PC-9 (cell line): ENCODE data around the gene BCL2L13. TPM values are rescaled to one million over a fixed set of nuclear protein-coding genes. Genes with fewer than 3 reads are reported as not detected.
"Not testable (repeated sequence)": the region's sequence is repeated elsewhere in the genome, so short reads cannot be mapped to it uniquely, and the experiment has no call there.

Source experiments
- BruUV-seq: library from RNA; stranded (reverse); fragments of 400-500 nt; replicated peaks from 2 replicates; lab custom pipeline; 2021; lab: Mats Ljungman, UMichigan
- CTCF ChIA-PET: fragments of 300-600 bp; sonication (Branson Sonifier 250); formaldehyde crosslinking; loops from one replicate; lab custom pipeline; 2022; ENCODE audit warnings: antibody characterized with exemption; lab: Charles Lee
- POLR2A ChIA-PET: fragments of 300-600 bp; sonication (Branson Sonifier 250); formaldehyde crosslinking; loops from one replicate; lab custom pipeline; 2022; ENCODE audit warnings: antibody characterized with exemption; ENCODE audit not compliant: unreplicated experiment; lab: Charles Lee
- DNase-seq, 2 experiments: peaks; one replicate each; pipeline versions ENCODE4 v3.0.0 to v3.0.0-alpha.2; 2015 to 2022; ENCODE audit warnings: mixed read lengths in 1 of 2
- H2AFZ ChIP-seq: fragments of 200-600 bp; sonication (generic); 2 replicates; pipeline ENCODE4 v1.8.1; 2017; ENCODE audit warnings: antibody characterized with exemption
- H3F3A ChIP-seq: fragments of 200-600 bp; sonication (generic); 2 replicates; pipeline ENCODE4 v1.8.1; 2017; ENCODE audit warnings: antibody characterized with exemption, mild to moderate bottlenecking, low read depth; ENCODE audit not compliant: insufficient read depth
- H3K27ac ChIP-seq: fragments of 200-600 bp; sonication (generic); 2 replicates; pipeline ENCODE4 v1.6.1; 2016; ENCODE audit warnings: mixed run types
- H3K27me3 ChIP-seq: fragments of 200-600 bp; sonication (generic); 2 replicates; pipeline ENCODE4 v1.6.1; 2016; ENCODE audit warnings: low read depth, mixed run types; ENCODE audit not compliant: insufficient read depth
- H3K36me3 ChIP-seq: fragments of 200-600 bp; sonication (generic); 2 replicates; pipeline ENCODE4 v1.6.1; 2016; ENCODE audit warnings: low read depth, mixed run types
- H3K4me1 ChIP-seq: fragments of 200-600 bp; sonication (generic); replicated peaks from 2 replicates; pipeline ENCODE4 v1.6.1; 2016; ENCODE audit warnings: mixed run types; ENCODE audit not compliant: insufficient read depth
- H3K4me2 ChIP-seq: fragments of 200-600 bp; sonication (generic); 2 replicates; pipeline ENCODE4 v1.6.1; 2017; ENCODE audit warnings: mixed run types
- H3K4me3 ChIP-seq: fragments of 200-600 bp; sonication (generic); 2 replicates; pipeline ENCODE4 v1.6.1; 2016; ENCODE audit warnings: mixed run types
- H3K79me2 ChIP-seq: fragments of 200-600 bp; sonication (generic); 2 replicates; pipeline ENCODE4 v1.6.1; 2017; ENCODE audit warnings: low read depth, mixed run types
- H3K9me2 ChIP-seq: fragments of 200-600 bp; sonication (generic); 2 replicates; pipeline ENCODE4 v1.8.1; 2017; ENCODE audit warnings: mild to moderate bottlenecking; ENCODE audit not compliant: insufficient read depth
- H3K9me3 ChIP-seq: fragments of 200-600 bp; sonication (generic); 2 replicates; pipeline ENCODE4 v1.8.1; 2016; ENCODE audit warnings: low read depth; ENCODE audit not compliant: insufficient read depth
- H4K20me1 ChIP-seq: fragments of 200-600 bp; sonication (generic); 2 replicates; pipeline ENCODE4 v1.8.1; 2017; ENCODE audit not compliant: insufficient read depth
- EZH2 ChIP-seq: fragments of 200-600 bp; sonication (generic); IDR thresholded peaks from 2 replicates; pipeline ENCODE4 v1.8.0; 2017; ENCODE audit warnings: antibody characterized with exemption, low read depth
- intact Hi-C: fragments of 100-400 bp; cut with micrococcal nuclease; formaldehyde crosslinking; loops from one replicate; pipeline ENCODE4 v1.10.0; 2022; ENCODE audit not compliant: unreplicated experiment
- total RNA-seq: library from RNA; stranded (reverse); gene quantifications from 2 replicates; pipeline ENCODE4 v1.2.3, GENCODE V29; 2021
- TF ChIP-seq, protein P1 (sequence below): fragments of 200-600 bp; sonication (generic); conservative IDR thresholded peaks from 2 replicates; pipeline ENCODE4 v1.6.1; 2017; ENCODE audit warnings: mixed run types, antibody characterized with exemption, mild to moderate bottlenecking, moderate library complexity

The BCL2L13 gene
- total RNA-seq, 1 experiment from 2014 or later: 43.1 TPM

GRCh38 chr22:17764036-17764435 is 125.5 kb downstream of the BCL2L13 start:
- H4K20me1 ChIP-seq: peaks cover 7% of the 10 kb centered on the region
- TF ChIP-seq EZH2: no peak
- no TSS peak for BruUV-seq
- DNase-seq: no peak
- no peaks in the 10 kb centered on the region for H3K4me1 ChIP-seq
- H3K27me3 ChIP-seq: no peaks in the 10 kb centered on the region
- H3K9me2 ChIP-seq: no peaks in the 10 kb centered on the region
- peaks cover 19% of the 10 kb centered on the region for H3K79me2 ChIP-seq
- H3F3A ChIP-seq: no peaks in the 10 kb centered on the region
- POLR2A ChIA-PET: no interaction called here
- no peak overlapping the region for H3K4me2 ChIP-seq
- H3K4me3 ChIP-seq: no peak overlapping the region
- H3K9me3 ChIP-seq: no peaks in the 10 kb centered on the region
- intact Hi-C loops: no loop called here
- H3K36me3 ChIP-seq: no peaks in the 10 kb centered on the region
- no peak overlapping the region for H2AFZ ChIP-seq
- H3K27ac ChIP-seq: no peak overlapping the region
- CTCF ChIA-PET: no interaction called here

DNA sequence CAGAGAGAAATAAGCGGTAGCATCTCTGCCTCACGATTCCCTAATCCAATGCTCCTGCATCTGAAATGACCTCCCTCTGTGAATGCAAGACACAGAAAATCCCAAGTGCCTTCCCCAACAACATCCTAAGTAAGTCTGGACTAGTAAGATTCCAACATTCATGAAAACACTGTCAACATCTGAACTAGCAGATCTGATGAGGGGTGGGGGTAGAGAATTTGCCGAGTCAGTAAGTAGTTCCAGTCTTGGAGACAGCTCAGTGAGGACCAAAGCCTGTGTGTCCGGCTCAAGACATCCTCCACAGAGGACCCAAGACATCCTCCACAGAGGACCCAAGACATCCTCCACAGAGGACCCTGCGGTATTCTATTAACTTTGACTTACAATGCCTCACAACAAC is 126.3 kb downstream of the BCL2L13 start:
- CTCF ChIA-PET, POLR2A ChIA-PET, BruUV-seq: not testable (repeated sequence)

GRCh38 chr22:17767233-17768065 is 128.9 kb downstream of the BCL2L13 start:
- peaks cover 27% of the 10 kb centered on the region for H4K20me1 ChIP-seq
- H3K4me1 ChIP-seq: peaks cover 8% of the 10 kb centered on the region
- intact Hi-C loops: no loop called here
- no peak overlapping the region for H3K4me3 ChIP-seq
- TF ChIP-seq EZH2: no peak
- TF ChIP-seq, protein P1, sequence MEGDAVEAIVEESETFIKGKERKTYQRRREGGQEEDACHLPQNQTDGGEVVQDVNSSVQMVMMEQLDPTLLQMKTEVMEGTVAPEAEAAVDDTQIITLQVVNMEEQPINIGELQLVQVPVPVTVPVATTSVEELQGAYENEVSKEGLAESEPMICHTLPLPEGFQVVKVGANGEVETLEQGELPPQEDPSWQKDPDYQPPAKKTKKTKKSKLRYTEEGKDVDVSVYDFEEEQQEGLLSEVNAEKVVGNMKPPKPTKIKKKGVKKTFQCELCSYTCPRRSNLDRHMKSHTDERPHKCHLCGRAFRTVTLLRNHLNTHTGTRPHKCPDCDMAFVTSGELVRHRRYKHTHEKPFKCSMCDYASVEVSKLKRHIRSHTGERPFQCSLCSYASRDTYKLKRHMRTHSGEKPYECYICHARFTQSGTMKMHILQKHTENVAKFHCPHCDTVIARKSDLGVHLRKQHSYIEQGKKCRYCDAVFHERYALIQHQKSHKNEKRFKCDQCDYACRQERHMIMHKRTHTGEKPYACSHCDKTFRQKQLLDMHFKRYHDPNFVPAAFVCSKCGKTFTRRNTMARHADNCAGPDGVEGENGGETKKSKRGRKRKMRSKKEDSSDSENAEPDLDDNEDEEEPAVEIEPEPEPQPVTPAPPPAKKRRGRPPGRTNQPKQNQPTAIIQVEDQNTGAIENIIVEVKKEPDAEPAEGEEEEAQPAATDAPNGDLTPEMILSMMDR: no peak
- no peaks in the 10 kb centered on the region for H3F3A ChIP-seq
- H2AFZ ChIP-seq: no peak overlapping the region
- H3K27me3 ChIP-seq: no peaks in the 10 kb centered on the region
- H3K4me2 ChIP-seq: no peak overlapping the region
- no TSS peak for BruUV-seq
- DNase-seq: no peak
- ChIA-PET CTCF (no interaction called here), POLR2A (no interaction called here)
- H3K79me2 ChIP-seq: peaks cover 45% of the 10 kb centered on the region
- H3K36me3 ChIP-seq: no peaks in the 10 kb centered on the region
- H3K9me2 ChIP-seq: no peaks in the 10 kb centered on the region
- H3K9me3 ChIP-seq: no peaks in the 10 kb centered on the region
- no peak overlapping the region for H3K27ac ChIP-seq

More for the DNA sequence above, 126.3 kb downstream of the BCL2L13 start:
- H3K4me2 ChIP-seq, H3K9me2 ChIP-seq, H3K36me3 ChIP-seq, H2AFZ ChIP-seq, intact Hi-C loops, H3K9me3 ChIP-seq, H3F3A ChIP-seq, H4K20me1 ChIP-seq, H3K27me3 ChIP-seq, DNase-seq, H3K27ac ChIP-seq, H3K4me1 ChIP-seq, H3K4me3 ChIP-seq: not testable (repeated sequence)
- H3K79me2 ChIP-seq: peaks cover 27% of the 10 kb centered on the region

- Histone ChIP-seq H3K27me3 (no peaks in the 10 kb centered on the region), H3K4me3 (no peak overlapping the region), H3K4me2 (no peak overlapping the region), H3K4me1 (peaks cover 14% of the 10 kb centered on the region), H3K9me3 (no peaks in the 10 kb centered on the region), H4K20me1 (peaks cover 33% of the 10 kb centered on the region), H3K36me3 (no peaks in the 10 kb centered on the region), H3K27ac (no peak overlapping the region), H3K9me2 (no peaks in the 10 kb centered on the region), H2AFZ (no peak overlapping the region), H3F3A (no peaks in the 10 kb centered on the region), H3K79me2 (peaks cover 58% of the 10 kb centered on the region)
- ChIA-PET POLR2A (no interaction called here), CTCF (no interaction called here)
- intact Hi-C loops: no loop called here
- no TSS peak for BruUV-seq
- TF ChIP-seq EZH2: no peak
- DNase-seq: no peak
Observed at GRCh38 chr22:17769013-17769715, 130.6 kb downstream of the BCL2L13 start.
